ENCODE measurements around the gene HES1. TPM values are rescaled to one million over a fixed set of nuclear protein-coding genes. Genes with fewer than 3 reads are reported as not detected.

The HES1 gene
- total and polyA plus RNA-seq, 8 donors = 18.1 to 133 (median 98.3) TPM

DNA sequence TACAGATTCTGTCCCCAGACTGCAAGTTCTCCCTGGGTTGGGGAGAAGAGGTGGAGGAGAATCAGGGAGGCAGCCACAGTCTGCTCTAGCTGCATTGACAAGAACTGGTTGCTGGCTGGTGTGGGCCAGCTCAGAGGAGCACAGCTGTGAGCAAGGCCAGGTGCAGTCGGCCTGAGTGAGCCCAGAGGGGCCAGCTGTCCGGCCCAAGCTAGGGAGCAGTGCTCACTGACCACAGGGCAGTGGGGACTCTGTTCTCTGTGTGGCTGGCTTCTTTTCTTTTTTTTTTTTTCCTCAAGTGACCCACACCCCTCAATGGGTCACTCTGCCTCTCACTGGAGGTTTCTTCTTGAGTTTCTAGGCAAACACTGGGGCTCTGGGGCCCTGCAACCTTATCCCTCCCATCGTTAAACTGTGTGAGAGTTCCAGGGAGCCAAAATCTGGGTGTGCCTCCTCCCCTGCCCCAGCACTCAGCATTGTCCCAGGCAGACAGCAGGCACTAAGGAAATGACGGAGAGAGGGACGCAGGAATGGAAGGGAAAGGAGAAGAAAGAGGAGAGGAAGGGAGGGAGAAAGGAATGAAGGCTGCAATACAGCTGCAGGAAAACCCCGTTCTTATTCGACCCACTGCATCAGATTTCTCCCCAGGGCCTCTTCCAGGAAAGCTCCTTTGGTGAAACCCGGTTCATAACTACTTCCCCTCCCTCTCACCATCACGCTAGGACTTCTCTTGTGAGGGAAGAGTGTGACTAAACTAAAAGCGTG lies 37.7 kb upstream of the HES1 start:
- H3K27ac ChIP-seq = peak overlapping the region in 1 of 2 donors; percentile 49
- intact Hi-C loops (cut with DNase I) = no loop called here
- no peaks in the 10 kb centered on the region for H3K9me3 ChIP-seq
- H3K36me3 ChIP-seq = no peaks in the 10 kb centered on the region
- H3K4me3 ChIP-seq = no peak overlapping the region
- DNase-seq (no peak), ATAC-seq (peak; percentile 56)
- no peaks in the 10 kb centered on the region for H3K27me3 ChIP-seq
- TF ChIP-seq, protein P1, sequence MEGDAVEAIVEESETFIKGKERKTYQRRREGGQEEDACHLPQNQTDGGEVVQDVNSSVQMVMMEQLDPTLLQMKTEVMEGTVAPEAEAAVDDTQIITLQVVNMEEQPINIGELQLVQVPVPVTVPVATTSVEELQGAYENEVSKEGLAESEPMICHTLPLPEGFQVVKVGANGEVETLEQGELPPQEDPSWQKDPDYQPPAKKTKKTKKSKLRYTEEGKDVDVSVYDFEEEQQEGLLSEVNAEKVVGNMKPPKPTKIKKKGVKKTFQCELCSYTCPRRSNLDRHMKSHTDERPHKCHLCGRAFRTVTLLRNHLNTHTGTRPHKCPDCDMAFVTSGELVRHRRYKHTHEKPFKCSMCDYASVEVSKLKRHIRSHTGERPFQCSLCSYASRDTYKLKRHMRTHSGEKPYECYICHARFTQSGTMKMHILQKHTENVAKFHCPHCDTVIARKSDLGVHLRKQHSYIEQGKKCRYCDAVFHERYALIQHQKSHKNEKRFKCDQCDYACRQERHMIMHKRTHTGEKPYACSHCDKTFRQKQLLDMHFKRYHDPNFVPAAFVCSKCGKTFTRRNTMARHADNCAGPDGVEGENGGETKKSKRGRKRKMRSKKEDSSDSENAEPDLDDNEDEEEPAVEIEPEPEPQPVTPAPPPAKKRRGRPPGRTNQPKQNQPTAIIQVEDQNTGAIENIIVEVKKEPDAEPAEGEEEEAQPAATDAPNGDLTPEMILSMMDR (IDR thresholded peaks at IDR 0.05) = no peak
- H3K4me1 ChIP-seq = peaks cover 5 to 30% of the 10 kb centered on the region in 2 donors

DNA sequence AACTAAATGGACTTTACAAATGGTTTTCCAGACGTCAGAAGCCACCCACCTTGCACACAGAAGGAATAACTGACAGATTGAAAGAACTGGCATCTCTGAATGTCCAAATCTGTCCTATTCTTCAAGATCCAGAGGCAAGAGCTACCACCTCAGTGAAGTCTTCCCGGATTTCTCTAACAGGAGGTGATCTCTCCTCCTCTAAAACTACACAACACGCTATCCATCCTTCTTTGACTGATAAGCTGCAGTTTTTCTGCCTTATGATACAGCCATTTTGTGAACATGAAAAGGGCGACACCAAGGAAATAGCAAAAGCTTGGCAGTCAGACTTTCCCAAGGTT lies 37.1 kb upstream of the HES1 start:
- H3K27ac ChIP-seq = peak overlapping the region in 1 of 2 donors; percentile 49
- DNase-seq (no peak), ATAC-seq (no peak)
- peaks cover 5 to 30% of the 10 kb centered on the region in 2 donors for H3K4me1 ChIP-seq
- no peaks in the 10 kb centered on the region for H3K36me3 ChIP-seq
- intact Hi-C loops (cut with DNase I) = no loop called here
- H3K9me3 ChIP-seq = no peaks in the 10 kb centered on the region
- no peak overlapping the region for H3K4me3 ChIP-seq
- TF ChIP-seq, protein P1 (IDR thresholded peaks at IDR 0.05) = no peak
- no peaks in the 10 kb centered on the region for H3K27me3 ChIP-seq

DNA sequence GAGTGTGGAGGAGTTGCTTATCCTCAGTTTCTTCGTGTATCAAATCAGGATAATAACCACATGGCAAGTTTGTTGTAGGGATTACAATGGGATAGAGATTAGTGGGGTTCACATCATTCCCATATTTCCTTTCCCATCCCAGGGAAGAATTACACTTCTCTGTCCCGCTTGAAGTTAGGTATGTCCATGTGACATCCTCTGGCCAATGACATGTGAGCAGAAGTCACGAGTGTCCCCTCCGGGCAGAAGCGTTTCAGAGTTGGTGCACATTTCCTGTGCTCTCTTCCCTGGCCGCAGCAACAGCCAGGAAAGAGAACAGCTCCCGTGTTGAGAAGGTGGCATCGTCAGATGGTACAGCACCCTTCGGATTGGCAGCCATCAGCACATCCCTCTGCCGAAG lies 36.7 kb upstream of the HES1 start:
- no peak overlapping the region for H3K4me3 ChIP-seq
- peaks cover 5 to 30% of the 10 kb centered on the region in 2 donors for H3K4me1 ChIP-seq
- peak overlapping the region in 1 of 2 donors; percentile 49 for H3K27ac ChIP-seq
- no peaks in the 10 kb centered on the region for H3K9me3 ChIP-seq
- H3K27me3 ChIP-seq = no peaks in the 10 kb centered on the region
- intact Hi-C loops (cut with DNase I) = no loop called here
- DNase-seq (no peak), ATAC-seq (no peak)
- TF ChIP-seq, protein P1 (IDR thresholded peaks at IDR 0.05) = no peak
- H3K36me3 ChIP-seq = no peaks in the 10 kb centered on the region

DNA sequence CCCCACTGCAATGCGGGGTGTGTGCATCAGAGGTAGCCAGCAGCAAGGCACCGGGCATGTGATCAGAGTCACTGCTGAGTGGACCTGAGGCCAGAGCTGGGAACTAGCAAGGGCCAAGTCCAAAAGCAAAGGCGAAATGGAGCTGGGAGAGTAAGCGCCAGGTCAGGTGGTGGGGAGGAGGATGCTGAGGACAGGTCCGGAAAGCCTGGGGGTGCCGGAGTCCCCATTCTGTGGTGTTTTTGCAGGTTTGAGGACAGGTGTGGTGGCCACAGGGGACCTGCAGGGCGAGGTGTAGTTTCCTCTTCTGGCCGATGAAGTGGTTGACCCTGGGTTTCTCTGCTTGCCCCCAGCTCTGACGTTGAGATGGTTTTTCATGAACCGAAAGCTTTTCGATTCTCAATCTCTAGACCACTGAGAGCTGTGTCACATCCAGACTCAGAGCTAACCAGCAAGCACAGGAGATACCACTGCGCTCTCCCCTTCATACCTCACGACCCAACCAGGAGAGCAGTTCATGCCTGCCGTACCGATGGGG lies 35.0 kb upstream of the HES1 start:
- Histone ChIP-seq H3K27me3 (no peaks in the 10 kb centered on the region), H3K4me1 (peaks cover 5 to 21% of the 10 kb centered on the region in 2 donors), H3K4me3 (no peak overlapping the region), H3K9me3 (no peaks in the 10 kb centered on the region), H3K36me3 (no peaks in the 10 kb centered on the region), H3K27ac (no peak overlapping the region)
- ATAC-seq (no peak), DNase-seq (no peak)
- intact Hi-C loops (cut with DNase I) = no loop called here
- TF ChIP-seq, protein P1 (IDR thresholded peaks at IDR 0.05) = no peak

DNA sequence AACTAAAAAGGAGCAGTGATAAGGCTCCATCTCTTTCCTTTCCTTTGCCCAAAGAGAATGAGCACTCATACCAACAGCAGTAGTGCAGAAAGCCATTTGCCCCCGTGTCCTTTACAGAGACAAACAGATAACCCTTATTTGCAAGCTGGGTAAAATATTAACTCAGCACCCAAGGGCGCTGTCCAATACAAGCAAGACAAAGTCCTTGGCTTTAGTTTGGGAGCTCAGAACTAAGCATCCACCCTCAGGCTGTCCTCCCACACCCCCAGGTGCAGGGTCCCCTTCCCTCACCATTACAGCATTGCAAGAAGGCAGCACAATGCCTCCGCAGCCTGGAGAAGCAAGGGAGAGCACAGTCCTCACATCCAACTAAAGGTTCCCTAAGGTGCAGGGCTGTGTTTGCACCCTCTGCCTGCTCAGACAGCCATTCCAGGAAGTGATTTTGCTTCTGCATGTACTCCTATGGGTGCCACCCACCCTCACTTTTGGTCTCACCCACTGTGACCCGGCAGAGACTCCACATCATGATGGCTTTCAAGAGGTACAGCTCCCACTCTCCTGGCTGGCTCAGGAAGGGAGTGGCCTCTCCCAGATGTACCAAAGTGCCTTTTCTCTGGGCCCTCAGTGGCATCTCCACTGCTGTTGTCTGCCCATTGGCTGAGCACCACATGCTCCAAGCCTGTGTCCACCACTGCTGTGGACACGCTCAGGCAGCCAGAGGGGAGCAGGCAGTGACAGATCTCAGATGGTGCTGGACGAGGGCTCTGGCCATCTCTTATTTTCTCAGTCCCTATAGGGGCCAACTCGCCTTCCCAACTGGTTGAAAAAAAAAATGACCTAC lies 34.1 kb upstream of the HES1 start:
- DNase-seq (no peak), ATAC-seq (no peak)
- Histone ChIP-seq H3K27me3 (no peaks in the 10 kb centered on the region), H3K36me3 (no peaks in the 10 kb centered on the region), H3K4me1 (peaks cover 5 to 21% of the 10 kb centered on the region in 2 donors), H3K9me3 (no peaks in the 10 kb centered on the region), H3K4me3 (no peak overlapping the region), H3K27ac (no peak overlapping the region)
- TF ChIP-seq, protein P1 (IDR thresholded peaks at IDR 0.05) = no peak
- intact Hi-C loops (cut with DNase I) = no loop called here

Data from left lung (tissue), 10 donors.